Neutrophil (primary cell): Measurements from ENCODE around the gene CBX5.

Source experiments
- H3K27ac ChIP-seq: fragments of 200-600 bp; sonication (generic); 2 replicates; pipeline ENCODE4 v1.5.1; 2016; ENCODE audit warnings: mild to moderate bottlenecking, moderate library complexity
- H3K27me3 ChIP-seq: fragments of 200-600 bp; sonication (generic); 2 replicates; pipeline ENCODE4 v1.6.0; 2016; ENCODE audit warnings: mild to moderate bottlenecking
- H3K36me3 ChIP-seq: fragments of 200-600 bp; sonication (generic); 2 replicates; pipeline ENCODE4 v1.5.1; 2017
- H3K4me1 ChIP-seq, 2 experiments: fragments of 200-600 bp in 1 of 2; sonication (generic) in 1 of 2; 1 replicate in 1 of 2; 2 replicates in 1 of 2; pipeline versions ENCODE4 v1.5.1 to v1.6.1; 2013 to 2016; ENCODE audit warnings: low read depth in 1 of 2, low read length in 1 of 2, mild to moderate bottlenecking in 1 of 2, moderate library complexity in 1 of 2; ENCODE audit not compliant: control insufficient read depth in 1 of 2, insufficient read depth in 1 of 2
- H3K4me3 ChIP-seq, 2 experiments: fragments of 200-600 bp in 1 of 2; sonication (generic) in 1 of 2; 1 replicate in 1 of 2; 2 replicates in 1 of 2; pipeline ENCODE4 v1.5.1; 2013 to 2016; ENCODE audit warnings: low read depth in 1 of 2, low read length in 1 of 2, mild to moderate bottlenecking in 1 of 2, moderate library complexity in 1 of 2
- H3K9me3 ChIP-seq: fragments of 200-600 bp; sonication (generic); 2 replicates; pipeline ENCODE4 v1.5.1; 2016
- CTCF ChIP-seq: fragments of 200-600 bp; sonication (generic); IDR thresholded peaks from 2 replicates; pipeline ENCODE4 v1.5.1; 2016; ENCODE audit warnings: antibody characterized with exemption

The CBX5 gene

GRCh38 chr12:54199917-54200316 lies 80.0 kb downstream of the CBX5 start:
- H3K36me3 ChIP-seq, result no peaks in the 10 kb centered on the region
- peaks cover 28 to 36% of the 10 kb centered on the region in 2 experiments for H3K4me1 ChIP-seq
- no peak overlapping the region for H3K27ac ChIP-seq
- TF ChIP-seq CTCF, result no peak
- H3K9me3 ChIP-seq, result no peaks in the 10 kb centered on the region
- no peak overlapping the region for H3K4me3 ChIP-seq
- peaks cover 31% of the 10 kb centered on the region for H3K27me3 ChIP-seq

- Histone ChIP-seq H3K36me3 (no peaks in the 10 kb centered on the region), H3K27me3 (peaks cover 23% of the 10 kb centered on the region), H3K27ac (no peak overlapping the region), H3K4me1 (peaks cover 33 to 40% of the 10 kb centered on the region in 2 experiments), H3K9me3 (no peaks in the 10 kb centered on the region), H3K4me3 (no peak overlapping the region)
- TF ChIP-seq CTCF, result no peak
These were observed 80.9 kb downstream of the CBX5 start for GRCh38 chr12:54199034-54199433.

- H3K27me3 ChIP-seq, result peaks cover 11% of the 10 kb centered on the region
These were observed 82.5 kb downstream of the CBX5 start for GRCh38 chr12:54197431-54197909.

GRCh38 chr12:54197010-54197409 lies 82.9 kb downstream of the CBX5 start:
- Histone ChIP-seq H3K4me1 (peaks cover 37 to 45% of the 10 kb centered on the region in 2 experiments), H3K27ac (peak overlapping the region; percentile 95), H3K36me3 (no peaks in the 10 kb centered on the region), H3K27me3 (peaks cover 6% of the 10 kb centered on the region), H3K4me3 (peak overlapping the region in 1 of 2 experiments; percentile 73), H3K9me3 (no peaks in the 10 kb centered on the region)
- TF ChIP-seq CTCF, result no peak

More at GRCh38 chr12:54197431-54197909, 82.5 kb downstream of the CBX5 start:
- no peak for TF ChIP-seq CTCF
- Histone ChIP-seq H3K27ac (peak overlapping the region; percentile 95), H3K36me3 (no peaks in the 10 kb centered on the region), H3K4me3 (no peak overlapping the region), H3K9me3 (no peaks in the 10 kb centered on the region), H3K4me1 (peaks cover 34 to 43% of the 10 kb centered on the region in 2 experiments)

GRCh38 chr12:54196396-54196795 lies 83.5 kb downstream of the CBX5 start:
- Histone ChIP-seq H3K4me1 (peaks cover 43 to 50% of the 10 kb centered on the region in 2 experiments), H3K4me3 (peak overlapping the region; percentile 57 to 73), H3K9me3 (no peaks in the 10 kb centered on the region), H3K36me3 (no peaks in the 10 kb centered on the region), H3K27me3 (peaks cover under 1% of the 10 kb centered on the region), H3K27ac (peak overlapping the region; percentile 95)
- TF ChIP-seq CTCF, result no peak
